Activated CD4-positive, alpha-beta T cell treated with anti-CD3 and anti-CD28 coated beads, Interleukin-2, amount 50 U/mL, for 16 hours (primary cell): ENCODE data around the gene TMEM184B.
"Not testable (repeated sequence)": the region's sequence is repeated elsewhere in the genome, so short reads cannot be mapped to it uniquely, and the experiment has no call there.

Experiments
- DNase-seq: peaks from one replicate; pipeline ENCODE4 v3.0.0-alpha.2; 2020

TMEM184B gene

GRCh38 chr22:38247713-38248112, 25.1 kb downstream of the TMEM184B start:
- no peak for DNase-seq

DNA sequence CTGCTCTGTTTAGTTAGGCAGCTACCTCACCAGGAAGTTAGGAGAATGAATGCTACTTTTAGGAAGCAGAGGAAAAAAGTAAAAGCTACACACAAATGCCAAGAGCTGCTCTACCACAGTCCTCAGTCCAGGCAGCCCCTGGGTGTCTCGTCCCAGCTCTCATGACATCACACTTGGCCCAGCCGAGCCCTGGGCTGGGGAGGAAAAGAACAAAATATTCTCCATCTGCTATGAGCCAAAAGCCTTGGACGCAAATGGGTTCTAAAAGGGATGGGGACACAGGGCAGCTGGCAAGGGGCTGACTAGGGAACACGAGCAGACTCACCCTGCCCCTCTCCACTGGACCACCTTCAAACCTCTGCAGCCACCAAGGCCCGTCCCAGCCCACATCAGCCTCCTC, 26.1 kb downstream of the TMEM184B start:
- DNase-seq = no peak

- no peak for DNase-seq
These were observed 26.7 kb downstream of the TMEM184B start for GRCh38 chr22:38246046-38246658.

GRCh38 chr22:38244106-38244505, 28.7 kb downstream of the TMEM184B start:
- DNase-seq = no peak

DNA sequence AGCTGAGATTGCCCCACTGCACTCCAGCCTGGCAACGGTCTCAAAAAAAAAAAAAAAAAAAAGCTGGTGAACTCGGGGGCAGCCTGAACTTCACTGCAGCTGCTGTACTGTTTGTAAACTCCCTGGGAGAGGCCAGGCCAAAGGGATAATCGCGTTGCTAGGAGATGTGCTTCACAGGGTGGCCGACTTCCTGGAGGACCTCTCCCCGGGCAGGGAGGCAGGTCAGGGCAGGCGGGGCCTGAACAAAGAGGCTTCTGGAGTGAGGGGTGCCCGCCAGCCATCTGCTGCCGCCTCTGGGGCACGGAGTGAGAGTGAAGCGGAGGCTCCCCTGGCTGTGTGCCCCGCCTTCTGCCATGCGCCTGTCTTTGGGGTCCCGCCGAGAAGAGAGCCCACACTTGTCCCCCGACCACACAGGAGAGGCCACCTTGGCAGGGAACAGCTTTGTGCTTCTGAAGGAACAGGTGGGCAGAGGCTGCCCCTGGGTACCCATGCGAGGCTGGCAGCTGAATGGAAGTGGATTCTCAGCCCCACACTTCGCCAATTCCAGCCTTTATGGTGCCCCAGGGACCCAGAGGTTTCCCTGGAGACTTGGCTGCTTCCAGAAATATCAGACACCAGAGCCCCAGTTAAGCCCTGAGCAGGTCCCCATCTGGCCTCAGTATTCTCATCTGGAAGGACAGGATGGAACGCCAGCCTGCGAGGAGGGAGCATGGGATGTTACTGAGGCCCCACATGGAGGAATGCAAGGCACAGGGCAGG, 29.6 kb downstream of the TMEM184B start:
- DNase-seq = no peak

GRCh38 chr22:38240734-38241252, 32.0 kb downstream of the TMEM184B start:
- DNase-seq = no peak

DNA sequence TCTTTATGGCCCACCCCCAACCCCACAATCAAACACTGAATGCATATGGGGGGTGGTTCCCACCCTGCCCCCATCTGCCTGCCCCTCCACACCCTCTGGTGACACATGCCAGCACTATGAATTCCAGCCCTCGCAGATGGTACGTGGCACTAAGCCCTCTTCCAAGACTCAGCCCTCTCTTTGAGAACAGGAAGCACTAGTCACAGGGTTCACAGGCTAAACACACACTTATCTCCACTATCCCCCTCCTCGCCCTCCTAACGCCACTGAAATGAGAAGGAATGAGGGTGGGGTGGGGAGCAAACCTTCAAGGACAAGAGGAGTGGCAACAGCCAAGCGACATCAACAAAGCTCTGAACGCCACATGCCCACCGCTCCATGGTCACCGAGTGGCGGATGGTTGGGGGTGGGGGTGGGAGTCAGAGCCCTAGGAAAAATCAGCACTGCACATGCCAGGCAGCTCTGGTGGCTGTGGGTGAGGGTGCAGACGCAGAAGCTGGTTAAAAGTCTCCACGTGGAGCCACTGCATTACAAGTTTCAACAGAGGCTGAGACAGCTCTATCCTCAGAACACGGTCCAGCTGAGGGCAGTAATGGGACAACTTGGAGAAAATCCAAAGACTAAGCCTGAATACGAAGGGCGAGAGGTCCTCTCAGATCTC, 33.6 kb downstream of the TMEM184B start:
- DNase-seq = no peak

DNA sequence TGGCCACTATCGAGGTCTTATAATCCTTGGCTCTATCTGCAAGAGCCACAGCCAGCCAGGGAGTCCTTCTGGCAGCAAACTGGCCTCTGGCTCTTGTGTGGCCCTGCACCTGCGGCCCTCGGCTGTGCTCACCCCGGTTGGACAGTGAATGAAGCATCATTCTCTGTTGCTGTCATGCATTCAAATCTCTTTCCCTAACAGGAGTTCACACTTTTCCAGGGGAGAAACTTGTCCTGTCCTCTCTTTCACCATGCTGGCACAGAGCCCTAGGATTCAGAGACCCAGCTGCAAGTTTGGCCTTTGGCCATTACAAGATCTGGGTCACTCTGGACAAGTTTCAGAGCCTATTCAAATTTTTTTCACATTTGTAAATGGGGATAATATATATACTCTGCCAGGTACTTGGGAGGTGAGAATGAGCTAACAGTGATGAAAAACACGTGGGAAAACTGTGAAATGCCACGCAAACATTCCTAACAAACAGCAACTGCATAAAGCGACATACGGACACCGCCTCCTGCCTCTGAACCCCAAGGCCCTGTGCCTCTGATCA, 34.2 kb downstream of the TMEM184B start:
- no peak for DNase-seq

GRCh38 chr22:38236786-38237185, 36.0 kb downstream of the TMEM184B start:
- DNase-seq = no peak

DNA sequence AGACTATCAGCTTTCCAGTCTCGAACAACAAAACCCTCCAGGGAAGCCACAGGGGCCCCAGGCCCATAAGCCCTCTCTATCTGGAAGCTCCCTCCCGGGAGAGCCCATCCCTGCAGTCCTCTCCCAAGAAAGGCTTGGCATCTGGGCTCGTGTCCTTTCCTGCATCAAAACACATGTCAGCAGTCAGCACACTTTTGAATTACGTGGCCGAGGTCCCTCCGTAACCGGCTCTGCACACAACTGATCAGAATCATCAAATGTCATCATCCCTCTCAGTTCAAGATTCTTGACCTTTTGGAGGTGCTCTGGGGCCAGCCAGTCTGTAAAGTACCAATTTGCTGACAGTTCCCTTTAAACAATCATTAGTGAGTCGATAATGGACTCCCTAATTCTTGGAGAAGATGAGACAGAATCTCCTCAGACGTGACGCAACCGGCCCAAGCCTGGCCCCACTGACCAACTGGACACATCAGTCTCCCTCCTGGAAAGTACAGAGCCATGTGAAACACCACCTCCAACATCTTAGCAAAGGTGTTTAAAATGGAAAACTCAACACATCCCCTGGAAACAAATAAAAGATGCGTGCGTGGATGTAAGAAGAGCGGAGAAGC, 37.5 kb downstream of the TMEM184B start:
- DNase-seq = no peak

DNA sequence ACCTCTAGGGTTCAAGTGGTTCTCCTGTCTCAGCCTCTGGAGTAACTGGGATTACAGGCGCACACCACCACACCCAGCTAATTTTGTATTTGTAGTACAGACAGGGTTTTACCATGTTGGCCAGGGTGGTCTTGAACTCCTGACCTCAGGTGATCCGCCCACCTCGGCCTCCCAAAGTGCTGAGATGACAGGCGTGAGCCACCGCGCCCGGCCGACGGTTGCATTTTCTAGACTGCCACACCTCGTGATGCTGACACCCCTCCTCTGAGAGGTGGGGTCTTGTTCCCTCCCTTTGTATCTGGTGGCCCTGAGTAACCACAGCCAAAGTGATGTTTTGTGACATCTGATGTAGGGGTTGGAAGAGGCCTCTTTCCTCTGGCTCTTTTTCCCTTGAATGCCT, 39.0 kb downstream of the TMEM184B start:
- DNase-seq = not testable (repeated sequence)

DNA sequence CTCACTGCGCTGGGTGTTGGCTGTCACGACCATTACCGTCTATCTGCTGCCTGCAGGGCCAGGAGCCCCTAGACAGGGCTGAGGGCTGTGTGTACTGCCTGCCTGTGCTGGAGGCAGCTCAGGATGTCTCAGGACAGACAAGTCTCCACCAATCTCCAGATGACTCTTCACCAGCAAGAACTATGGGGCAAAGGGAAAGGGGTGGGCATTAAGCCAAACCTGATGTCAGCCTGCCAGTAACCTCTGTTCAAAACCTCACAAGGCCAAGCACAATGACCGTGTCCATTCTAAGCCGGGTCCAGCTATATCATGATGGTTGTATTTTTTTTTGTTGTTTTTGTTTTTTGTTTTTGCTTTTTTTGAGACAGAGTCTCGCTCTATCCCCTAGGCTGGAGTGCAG, 39.4 kb downstream of the TMEM184B start:
- no peak for DNase-seq

- DNase-seq = no peak
These were observed 40.6 kb downstream of the TMEM184B start for GRCh38 chr22:38232196-38232595.

DNA sequence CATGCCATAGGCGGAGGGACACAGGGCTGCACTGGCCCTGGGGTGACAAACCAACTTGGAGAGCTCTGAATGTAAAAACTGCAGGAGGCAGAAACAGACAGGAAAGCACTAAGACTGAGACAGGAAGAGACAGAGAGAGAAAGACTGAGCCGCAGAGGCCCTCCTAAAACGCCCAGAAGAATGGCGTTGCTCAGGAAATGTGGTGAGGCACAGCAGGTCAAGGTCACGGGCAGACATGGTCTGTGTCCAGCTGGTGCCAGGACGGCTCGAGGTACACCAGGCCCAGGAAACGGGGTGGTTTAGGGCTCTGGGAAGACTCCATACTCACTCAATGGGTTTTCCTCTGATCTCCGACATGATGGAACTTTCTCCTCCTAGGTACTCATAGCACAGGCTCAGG, 41.9 kb downstream of the TMEM184B start:
- DNase-seq = no peak

- DNase-seq = peak; percentile 35
These were observed 42.5 kb downstream of the TMEM184B start for GRCh38 chr22:38230108-38230825.

DNA sequence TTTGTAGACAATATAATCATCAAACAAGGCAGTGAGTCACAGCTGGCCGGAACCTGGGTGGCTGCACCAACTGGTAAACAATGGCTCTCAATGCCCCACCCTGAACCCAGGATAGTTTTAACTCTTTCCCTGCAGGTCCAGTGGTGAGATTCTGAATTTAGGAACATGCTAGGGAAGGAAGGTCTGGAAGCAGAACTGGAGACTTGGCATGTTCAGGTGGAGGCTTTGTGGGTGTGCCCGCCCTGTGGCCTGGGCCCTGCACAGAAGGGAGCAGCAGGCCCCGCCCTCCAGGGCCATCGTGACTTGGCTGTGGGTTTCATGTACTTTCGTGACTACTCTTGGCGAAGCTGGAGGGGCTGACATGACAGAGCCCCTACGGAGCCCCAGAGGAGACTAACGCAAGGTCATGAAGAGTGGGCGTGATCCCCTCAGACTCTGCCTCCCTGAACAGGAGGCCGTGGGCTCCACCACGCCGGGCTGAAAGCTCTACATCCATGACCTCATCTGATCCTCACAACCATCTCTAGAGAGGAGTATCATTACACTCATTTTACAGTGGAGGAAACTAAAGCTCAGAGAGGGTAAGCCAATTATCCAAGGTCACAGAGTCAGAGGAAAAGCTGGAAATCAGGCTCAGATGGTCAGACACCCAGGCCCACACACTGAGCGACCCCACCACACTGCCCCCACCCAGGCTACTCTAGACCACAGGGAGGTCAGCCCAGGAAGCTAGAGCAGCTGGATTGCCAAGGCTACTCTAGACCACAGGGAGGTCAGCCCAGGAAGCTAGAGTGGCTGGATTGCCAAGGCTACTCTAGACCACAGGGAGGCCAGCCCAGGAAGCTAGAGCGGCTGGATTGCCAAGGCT, 43.7 kb downstream of the TMEM184B start:
- no peak for DNase-seq

DNA sequence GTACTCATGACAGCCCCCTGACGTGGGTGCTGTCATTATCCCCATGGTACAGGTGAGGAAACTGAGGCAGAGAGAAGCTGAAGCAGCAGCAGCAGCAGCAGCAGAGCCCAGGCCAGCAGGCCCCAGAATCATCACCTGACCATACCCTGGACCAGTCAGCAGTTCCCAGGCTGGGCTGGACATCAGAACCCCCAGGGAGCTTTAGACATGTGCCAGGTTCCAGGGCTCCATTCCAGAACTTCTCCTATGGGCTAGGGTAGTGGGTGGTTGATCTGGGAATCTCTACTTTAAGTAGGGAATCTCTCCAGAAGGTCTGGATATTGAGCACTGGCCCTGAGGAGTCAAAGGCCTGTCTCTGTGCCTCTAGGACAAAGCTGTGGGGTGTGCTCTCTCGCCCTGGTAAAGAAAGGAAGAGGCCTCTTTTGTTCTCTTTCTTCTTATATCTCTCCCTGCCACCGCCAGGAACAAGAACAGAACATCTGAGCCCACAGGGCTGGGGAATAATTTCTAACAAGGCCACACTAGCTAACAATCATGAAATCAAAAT, 44.4 kb downstream of the TMEM184B start:
- DNase-seq = no peak

DNA sequence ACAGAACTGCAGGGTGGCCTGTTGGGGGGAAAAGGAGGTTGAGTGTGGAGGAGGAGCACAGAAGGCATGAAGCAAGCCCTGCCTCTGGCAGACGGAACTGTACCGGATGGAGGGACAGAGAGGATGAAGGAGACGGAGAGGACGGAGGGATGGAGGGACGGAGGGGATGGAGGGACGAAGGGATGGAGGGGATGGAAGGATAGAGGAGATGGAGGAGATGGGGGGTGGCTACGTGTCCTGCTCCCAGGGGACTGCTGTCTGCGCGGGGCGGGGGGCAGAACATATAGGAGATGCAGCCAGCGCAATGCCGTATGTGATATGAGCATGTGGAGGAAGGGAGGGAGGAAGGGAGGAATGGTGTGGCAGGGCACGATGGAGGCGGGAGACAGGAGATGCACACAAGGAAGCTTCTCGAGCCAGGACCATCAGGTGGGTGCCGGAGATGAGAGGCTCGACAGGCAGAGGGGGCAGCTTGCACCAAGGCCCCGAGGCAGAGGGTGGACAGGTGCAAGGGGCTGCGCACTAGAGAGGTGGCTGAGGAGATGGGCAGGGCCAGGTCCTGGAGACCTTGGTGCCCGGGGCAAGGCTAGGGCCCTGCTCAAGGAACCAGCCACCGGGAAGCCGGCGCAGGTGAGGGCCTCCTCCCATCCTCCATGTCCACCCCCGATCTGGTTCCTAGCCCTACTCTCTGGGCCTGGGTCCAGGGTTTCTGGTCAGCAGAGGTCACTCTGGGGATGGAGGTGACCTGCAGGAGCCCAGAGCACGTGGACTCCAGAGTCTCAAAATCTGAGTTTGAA, 45.8 kb downstream of the TMEM184B start:
- DNase-seq = no peak

DNA sequence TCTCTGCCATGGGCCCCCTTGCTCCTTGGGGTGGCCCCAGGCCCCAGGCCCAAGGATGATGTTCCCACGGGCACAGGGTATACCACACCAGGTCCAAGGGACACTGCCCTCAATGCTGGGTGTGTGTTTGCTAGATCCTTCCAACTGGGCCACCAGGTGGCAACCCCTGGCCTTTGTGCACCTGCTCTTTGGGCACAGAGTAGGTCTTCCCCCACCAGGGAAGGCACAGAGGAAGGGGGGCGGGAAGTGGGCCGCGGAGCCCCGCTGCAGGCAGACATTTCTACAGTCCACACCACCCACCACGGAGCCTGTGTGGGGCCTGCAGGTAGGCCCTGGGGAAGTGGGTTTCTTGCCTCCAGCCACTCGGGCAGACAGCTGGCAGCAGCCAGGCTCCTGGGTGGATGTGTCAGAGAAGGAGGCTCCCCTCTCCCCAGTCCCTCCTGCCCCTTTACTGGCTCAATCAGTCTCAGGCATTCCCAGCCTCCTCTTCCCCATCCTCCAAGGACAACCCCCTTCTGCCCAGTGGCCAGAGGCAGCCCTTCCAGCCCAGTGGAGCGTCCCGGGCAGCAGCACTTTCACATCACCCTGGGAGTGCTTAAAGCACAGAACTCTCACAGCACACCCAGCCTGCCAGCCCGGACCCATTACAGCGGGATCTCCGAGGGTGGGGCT, 49.4 kb downstream of the TMEM184B start:
- no peak for DNase-seq

DNA sequence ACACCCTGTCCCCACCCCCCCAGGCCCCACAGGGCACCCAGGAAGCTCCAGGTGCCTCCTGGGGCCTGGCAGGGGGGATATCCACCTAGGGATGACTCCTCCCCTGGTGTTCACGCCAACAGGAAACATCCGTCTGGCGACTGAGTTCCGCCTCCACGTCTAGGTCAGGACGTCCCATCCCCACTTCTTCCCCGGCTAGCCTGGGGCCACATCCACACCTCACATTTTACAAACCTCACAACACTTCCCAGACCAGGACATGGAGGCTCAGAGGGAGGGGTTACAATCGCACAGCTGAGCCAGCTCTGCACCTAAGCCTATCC, 50.1 kb downstream of the TMEM184B start:
- DNase-seq = no peak
